ENCODE results near the gene CNOT6.

CNOT6 gene

GRCh38 chr5:180583738-180584137, 89.6 kb downstream of the CNOT6 start:
- no peak for DNase-seq (ENCODE audit: low spot score)

DNA sequence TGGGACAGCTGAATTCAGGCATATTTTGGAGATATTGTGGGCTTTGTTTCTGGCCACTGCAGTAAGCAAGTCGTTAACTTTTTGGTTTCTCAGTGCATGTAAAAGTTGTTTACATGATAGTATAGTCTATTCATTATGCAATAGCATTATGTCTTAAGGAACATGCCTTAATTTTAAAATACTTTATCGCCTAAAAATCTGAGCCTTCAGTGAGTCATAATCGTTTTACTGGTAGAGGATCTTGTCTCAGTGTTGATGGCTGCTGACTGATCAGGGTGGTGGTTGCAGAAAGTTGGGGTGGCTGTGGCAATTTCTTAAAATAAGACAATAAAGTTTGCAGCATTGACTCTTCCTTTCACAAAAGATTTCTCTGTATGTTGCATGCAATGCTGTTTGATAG, 92.0 kb downstream of the CNOT6 start:
- DNase-seq (ENCODE audit: low spot score), result no peak

GRCh38 chr5:180586870-180587269, 92.7 kb downstream of the CNOT6 start:
- no peak for DNase-seq (ENCODE audit: low spot score)

DNA sequence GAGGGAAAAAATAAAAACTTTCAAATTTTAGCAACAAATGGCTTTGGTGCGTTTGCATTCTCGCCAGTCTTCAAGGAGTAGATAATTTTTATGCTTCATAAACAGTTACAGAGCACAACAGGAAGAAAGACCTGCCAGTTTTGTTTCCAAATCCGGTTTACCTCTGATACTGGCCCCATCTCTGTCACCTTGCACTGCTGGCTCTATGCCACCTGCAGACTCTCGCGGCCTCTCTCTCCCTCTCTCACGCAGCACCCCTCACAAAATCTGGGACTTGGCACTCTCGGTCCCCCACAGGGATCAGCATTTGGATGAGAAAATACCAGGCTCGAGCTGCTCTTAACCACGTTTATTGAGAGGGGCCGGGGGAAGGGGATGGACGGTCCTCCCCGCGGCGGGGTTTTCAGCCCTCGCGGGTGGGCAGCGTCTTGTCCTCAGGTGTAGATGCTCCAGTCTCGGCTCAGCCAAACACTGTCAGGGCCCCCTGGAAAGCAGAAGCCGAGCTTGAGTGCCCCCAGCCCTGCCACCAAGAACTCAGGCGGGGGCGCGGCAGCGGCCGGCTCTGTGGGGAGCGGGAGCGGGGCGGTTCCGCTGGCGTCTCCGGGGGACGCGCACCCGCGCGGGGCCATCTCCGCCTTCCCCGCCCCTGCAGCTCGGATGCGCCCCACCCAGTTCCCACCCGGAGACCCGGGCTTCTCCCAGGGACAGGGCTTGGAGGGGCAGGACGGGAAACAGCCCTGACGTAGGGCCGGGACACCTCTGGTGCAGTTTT, 95.8 kb downstream of the CNOT6 start:
- no peak for DNase-seq (ENCODE audit: low spot score)

DNA sequence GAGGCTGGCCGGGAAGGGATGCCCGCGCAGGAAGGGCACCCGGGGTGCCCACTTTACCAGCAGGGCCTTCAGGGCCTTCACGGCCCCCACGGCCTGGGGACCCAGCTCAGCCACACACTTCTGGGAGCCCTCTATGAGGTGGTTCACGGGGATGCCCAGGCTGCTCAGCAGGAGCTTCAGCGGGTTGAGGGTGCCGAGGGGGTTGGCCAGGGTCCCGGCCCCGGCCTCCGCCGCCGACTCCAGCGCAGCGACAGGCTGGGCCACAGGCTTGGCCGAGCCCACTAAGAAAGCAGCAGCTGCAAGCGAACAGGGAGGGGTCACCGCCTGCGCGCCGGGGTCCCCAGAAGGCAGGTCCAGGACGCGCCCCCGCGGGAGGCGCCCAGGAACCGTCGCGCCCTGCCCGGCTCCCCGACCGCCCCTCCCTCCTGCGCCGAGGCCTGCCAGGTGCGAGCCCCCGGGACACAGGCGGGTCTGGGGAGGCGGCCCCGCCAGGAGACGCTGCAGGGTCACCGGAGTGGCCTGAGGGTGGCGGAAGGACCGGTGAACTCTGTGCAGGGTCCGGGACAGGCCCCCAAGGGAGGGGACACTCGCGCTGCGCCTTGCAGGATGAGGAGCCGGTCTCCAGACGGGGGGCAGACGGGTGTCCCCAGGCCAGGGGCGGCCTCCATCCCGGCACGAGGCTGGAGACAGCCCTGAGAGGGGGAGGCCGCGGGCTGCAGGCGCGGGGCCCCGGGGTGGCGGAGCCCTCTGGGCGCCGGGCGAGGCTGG, 96.5 kb downstream of the CNOT6 start:
- DNase-seq (ENCODE audit: low spot score), result no peak

- DNase-seq (ENCODE audit: low spot score), result no peak
Measured at GRCh38 chr5:180591311-180591887, 97.2 kb downstream of the CNOT6 start, which contains the start of gene SCGB3A1. Gene SCGB3A1, minus strand, starts transcription at chr5:180591499. Its CDS starts 37 bp downstream, at chr5:180591462.

- no peak for DNase-seq (ENCODE audit: low spot score)
Measured at GRCh38 chr5:180592176-180592575, 98.0 kb downstream of the CNOT6 start.

DNA sequence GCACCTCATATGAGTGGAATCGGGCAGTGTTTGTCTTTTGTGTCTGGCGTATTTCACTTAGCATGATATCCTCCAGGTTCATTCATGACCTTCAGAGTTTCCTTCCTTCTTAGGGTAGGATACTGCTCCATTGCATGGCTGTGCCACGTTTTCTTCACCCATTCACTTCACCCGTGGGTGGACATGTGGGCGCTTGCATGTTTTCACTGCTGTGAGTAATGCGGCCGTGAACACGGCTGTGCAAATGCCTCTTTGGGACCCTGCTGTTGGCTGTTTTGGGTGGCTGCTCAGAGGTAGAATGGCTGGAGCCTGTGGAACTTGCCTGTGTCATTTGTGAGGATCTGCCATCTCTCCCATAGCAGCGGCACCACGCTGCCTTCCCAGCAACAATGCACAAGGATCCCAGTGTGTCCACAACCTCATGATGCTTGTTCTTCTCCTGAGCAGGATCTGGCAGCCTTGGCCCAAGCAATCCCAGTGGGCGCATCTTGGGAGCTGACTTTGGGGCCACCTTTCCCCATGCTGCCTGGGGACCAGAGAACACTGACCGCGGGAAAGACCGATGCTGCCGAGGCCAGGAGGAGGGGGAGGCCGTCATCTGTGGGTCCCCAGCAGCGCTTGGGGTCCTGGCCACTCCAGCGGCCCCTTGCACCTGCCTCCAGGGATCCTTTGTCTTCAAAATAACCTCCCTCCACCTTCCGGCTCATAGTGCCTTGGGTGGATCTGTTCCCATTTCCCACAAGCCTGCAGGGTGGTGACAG, 99.4 kb downstream of the CNOT6 start:
- DNase-seq (ENCODE audit: low spot score), result no peak

DNA sequence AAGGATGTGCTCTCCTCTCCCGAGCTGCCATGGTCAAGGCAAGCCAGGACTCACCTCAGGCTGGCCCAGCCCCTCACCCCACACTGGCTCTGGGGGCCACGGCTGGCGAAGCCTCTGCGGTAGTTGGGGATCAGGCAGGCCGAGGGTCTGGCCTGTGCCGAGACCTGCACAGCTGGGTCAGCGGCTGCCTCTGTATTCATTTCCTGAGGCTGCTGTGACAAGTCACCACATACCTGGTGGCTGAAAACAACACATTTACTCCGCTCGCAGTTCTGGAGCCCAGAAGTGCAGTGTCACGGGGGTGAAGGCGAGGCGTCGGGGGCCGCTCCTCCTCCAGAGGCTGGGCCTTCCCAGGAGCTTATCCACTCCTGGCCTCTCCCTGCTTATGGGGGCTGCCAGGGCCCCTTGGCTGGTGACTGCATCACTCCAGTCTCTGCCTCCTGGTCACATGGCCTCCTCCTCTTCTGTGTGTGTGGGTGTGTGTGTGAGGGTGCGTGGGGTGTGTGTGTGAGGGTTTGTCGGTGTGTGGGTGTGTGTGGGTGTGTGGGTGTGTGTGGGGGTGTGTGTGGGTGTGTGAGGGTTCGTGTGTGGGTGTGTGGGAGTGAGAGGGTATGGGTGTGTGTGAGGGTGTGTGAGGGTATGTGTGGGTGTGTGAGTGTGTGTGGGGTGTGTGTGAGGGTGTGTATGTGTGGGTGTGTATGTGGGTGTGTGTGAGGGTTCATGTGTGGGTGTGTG, 100.3 kb downstream of the CNOT6 start:
- no peak for DNase-seq (ENCODE audit: low spot score)

DNA sequence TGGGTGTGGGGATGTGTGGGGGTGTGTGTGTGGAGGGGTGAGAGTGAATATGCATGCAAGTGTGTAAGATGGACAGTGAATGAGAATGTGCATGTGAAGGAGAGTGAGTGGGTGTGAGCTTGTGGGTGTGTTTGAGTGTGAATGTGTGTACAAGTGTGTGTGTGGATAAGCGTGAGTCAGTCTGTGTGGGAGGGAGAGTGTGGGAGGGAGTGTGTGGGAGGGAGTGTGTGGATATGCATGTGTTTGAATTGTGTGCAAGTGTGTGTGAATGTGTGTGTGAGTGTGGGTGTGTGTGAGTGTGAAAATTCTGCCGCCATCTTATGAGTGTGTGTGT, 100.8 kb downstream of the CNOT6 start:
- DNase-seq (ENCODE audit: low spot score), result no peak

- no peak for DNase-seq (ENCODE audit: low spot score)
Measured at GRCh38 chr5:180595381-180596114, 101.4 kb downstream of the CNOT6 start.

DNA sequence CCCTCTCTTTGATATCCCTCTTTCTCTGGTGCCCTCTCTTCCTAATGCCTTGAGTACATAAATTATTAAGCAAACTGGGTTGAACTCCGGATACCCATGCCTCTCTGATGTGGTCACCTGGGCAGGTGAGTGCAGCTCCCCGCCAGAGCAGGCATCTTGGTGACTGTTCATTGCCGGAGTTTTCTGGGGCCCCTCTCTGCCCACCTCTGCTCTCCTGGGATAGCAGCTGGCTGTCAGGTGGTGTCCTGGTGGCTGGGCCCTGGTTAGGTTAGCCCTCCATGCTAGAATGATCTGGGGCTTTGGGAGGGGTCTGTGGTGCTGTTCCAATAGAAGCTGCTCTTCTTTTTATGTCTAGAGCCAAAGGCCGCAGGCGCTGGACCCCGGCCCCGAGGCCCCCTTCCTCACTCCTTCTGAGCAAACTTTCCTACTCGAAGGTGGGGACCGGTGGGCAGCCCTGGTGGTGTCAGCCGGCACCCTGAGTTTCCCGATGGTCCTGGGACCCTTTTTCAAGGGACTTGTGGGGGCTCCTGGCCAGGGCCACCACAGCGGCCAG, 102.0 kb downstream of the CNOT6 start:
- no peak for DNase-seq (ENCODE audit: low spot score)

- DNase-seq (ENCODE audit: low spot score), result no peak
Measured at GRCh38 chr5:180596668-180597231, 102.6 kb downstream of the CNOT6 start.

- DNase-seq (ENCODE audit: low spot score), result no peak
Measured at GRCh38 chr5:180598316-180598701, 104.1 kb downstream of the CNOT6 start.

DNA sequence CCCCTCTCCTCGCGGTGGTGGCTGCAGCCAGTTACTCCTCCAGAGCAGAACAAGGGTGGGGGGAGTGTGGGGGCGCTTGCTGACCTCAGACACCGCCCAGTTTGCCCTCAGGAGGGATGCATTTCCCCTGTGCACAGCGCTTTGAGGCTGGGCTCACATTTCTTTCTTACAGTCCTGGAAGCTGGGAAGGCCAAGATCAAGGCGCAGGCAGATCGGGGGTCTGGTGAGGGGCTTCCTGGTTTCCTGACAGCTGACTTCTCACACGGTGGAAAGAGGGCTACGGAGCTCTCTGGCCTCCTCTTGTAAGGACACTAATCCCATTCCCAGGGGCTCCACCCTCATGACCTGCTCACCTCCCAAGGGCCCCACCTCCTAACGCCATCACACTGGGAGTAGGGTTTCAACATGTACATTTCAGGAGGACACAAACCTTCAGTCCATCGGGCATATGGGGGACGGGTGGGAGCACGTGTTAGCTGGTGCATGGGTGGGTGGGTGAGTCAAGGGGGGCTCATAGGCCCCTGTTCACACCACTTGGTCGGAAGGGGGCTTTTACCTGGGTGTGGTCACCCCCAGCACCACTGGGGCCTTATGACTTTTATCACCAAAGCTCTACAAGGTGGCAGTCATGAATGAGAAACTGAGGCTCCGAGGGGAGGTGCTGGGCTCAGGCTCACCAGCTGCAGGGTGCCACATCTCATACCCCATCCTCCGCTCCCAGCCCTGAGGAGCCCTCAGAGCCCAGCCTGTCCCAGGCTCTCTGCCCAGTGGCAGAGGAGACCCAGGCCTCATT, 104.8 kb downstream of the CNOT6 start:
- no peak for DNase-seq (ENCODE audit: low spot score)

DNA sequence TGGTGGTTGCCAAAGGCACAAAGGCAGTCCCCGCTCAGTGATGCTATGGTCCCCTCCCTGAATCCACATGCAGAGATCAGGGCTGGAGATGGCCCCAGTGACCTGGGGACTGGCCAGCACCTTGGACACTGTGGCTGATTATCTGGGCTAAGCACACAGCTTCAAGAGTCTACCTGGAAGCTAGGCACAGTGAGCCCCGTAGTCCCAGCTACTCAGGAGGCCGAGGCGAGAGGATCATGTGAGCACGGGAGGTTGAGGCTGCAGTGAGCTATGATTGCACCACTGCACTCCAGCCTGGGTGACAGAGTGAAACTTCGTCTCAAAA, 105.4 kb downstream of the CNOT6 start:
- DNase-seq (ENCODE audit: low spot score), result no peak

DNA sequence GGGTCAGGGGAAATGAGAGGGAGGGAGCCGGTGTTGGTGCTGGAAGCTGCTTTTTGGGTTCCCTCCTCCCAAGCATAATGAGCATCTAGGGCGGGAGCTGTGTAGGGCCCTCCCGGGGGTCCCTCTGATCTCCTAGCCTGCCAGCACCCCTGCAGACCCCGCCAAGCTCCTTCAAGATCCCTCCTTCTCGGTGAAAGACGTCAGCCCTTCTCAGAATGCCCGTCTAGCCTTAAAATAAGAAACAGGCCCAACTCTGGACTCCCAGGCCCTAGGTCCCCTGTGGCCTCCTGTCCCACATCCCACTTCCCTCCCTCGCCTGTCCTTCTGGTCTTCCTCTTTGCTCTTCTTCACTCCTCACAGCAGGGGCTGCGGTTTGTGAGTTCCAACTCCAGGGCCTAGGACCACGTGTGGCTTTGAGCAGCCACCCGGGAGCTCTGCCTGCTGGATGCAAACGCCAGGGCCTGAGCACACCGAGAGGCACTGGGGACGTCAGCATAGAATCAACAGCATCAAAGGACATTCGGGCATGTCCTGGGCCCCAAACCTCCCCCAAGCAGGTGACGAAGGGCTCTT, 105.9 kb downstream of the CNOT6 start:
- DNase-seq (ENCODE audit: low spot score), result no peak

DNA sequence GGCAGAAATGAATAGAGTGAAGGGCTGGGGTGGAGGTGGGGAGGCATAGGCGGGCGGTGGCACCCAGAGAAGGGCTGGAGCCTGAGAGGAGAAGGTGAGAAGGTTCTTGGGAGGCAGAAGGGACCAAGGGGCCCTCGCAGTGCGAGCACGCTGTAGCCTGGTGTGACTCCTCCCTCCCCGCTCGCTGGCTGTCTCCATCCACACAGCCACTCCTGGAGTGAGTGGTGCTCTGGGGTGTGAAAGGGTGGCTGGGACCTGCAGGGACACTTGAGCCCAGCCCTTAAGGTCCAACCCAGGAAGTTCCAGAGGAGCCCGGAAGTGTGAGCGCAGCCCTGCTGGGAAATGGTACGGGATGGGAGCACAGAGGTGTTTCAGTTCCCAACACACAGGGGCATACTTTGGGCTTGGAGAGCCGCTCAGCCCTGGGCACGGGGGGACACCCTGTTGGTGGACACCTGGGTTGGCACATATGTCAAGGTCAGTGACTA, 106.4 kb downstream of the CNOT6 start:
- no peak for DNase-seq (ENCODE audit: low spot score)

Data from AG08395 (cell line).